Stomach (tissue), 9 donors: ENCODE measurements around the gene BFSP1. TPM values are rescaled to one million over a fixed set of nuclear protein-coding genes. Genes with fewer than 3 reads are reported as not detected.

Experiments
- DNase-seq, 2 donors: peaks; one replicate each; pipeline versions ENCODE4 v3.0.0 to v3.0.0-alpha.2; 2013 to 2019
- H3K27ac ChIP-seq, 5 donors: fragments of 200-600 bp in 4 of 5; sonication (generic) in 4 of 5; one replicate each; pipeline ENCODE4 v1.5.1; 2013 to 2019; ENCODE audit warnings: mild to moderate bottlenecking in 1 of 5, moderate library complexity in 1 of 5
- H3K27me3 ChIP-seq, 3 donors: fragments of 200-600 bp; sonication (generic); one replicate each; pipeline ENCODE4 v1.5.1; 2017 to 2019; ENCODE audit warnings: mixed run types in 1 of 3
- H3K36me3 ChIP-seq, 4 donors: fragments of 200-600 bp; sonication (generic); 1 replicate in 3 of 4; 2 replicates in 1 of 4; pipeline ENCODE4 v1.5.1; 2016 to 2019
- H3K4me1 ChIP-seq, 4 donors: fragments of 200-600 bp; sonication (generic); one replicate each; pipeline ENCODE4 v1.5.1; 2016 to 2019
- H3K4me3 ChIP-seq, 4 donors: fragments of 200-600 bp; sonication (generic) in 3 of 4; one replicate each; pipeline ENCODE4 v1.5.1; 2016 to 2019; ENCODE audit warnings: mild to moderate bottlenecking in 1 of 4
- H3K9me3 ChIP-seq, 4 donors: fragments of 200-600 bp; sonication (generic); one replicate each; pipeline ENCODE4 v1.5.1; 2016 to 2019
- CTCF ChIP-seq, 7 experiments: fragments of 450-650 bp in 4 of 7; fragments of 200-600 bp in 3 of 7; sonication (generic) in 3 of 7; IDR thresholded peaks; one replicate each; pipeline ENCODE4 v1.5.1; 2016 to 2019; ENCODE audit warnings: antibody characterized with exemption in 7 of 7, control low read depth in 2 of 7, mild to moderate bottlenecking in 1 of 7
- EP300 ChIP-seq: sonication (generic); formaldehyde crosslinking; IDR thresholded peaks from one replicate; pipeline ENCODE4 v1.6.1; 2017; ENCODE audit warnings: antibody characterized with exemption
- POLR2A ChIP-seq, 4 donors: fragments of 450-650 bp; IDR thresholded peaks; one replicate each; pipeline ENCODE4 v1.6.1; 2016; ENCODE audit warnings: antibody characterized with exemption in 4 of 4, control low read depth in 2 of 4, mild to moderate bottlenecking in 1 of 4, moderate library complexity in 1 of 4
- POLR2AphosphoS5 ChIP-seq, 3 donors: sonication (generic); formaldehyde crosslinking; IDR thresholded peaks; one replicate each; pipeline ENCODE4 v1.6.1; 2016; ENCODE audit warnings: antibody characterized with exemption in 3 of 3
- WGBS, 5 donors: extraction: QIAGEN DNeasy Blood & Tissue Kit in 3 of 5; methylation state at CpG; one replicate each; pipeline versions ENCODE4 v1.1.5 to v1.1.7; 2013 to 2018; 5-methylcytosine and 5-hydroxymethylcytosine counted together
- intact Hi-C: fragments of 100-400 bp; cut with DNase I; formaldehyde crosslinking; loops from one replicate; pipeline ENCODE4 v1.15.1; 2023; ENCODE audit warnings: low total_unique reads
- polyA plus RNA-seq, 3 donors: library from polyadenylated mRNA; stranded (reverse); fragments of 200-250 nt; gene quantifications; one replicate each; pipeline ENCODE4 v1.2.3, GENCODE V29; 2013
- total RNA-seq, 5 donors: library from RNA; depleted of rRNA; stranded (reverse); fragments of >200 nt; gene quantifications; one replicate each; pipeline versions ENCODE4 v1.1.0 to v1.2.3, GENCODE V29; 2014 to 2016
- donor health status: healthy with polysubstance abuse.
- donor health status: Bipolar disorder and iron deficiency.
- donor health status: healthy.

The BFSP1 gene
- total and polyA plus RNA-seq, 8 donors: 0.70 to 7.1 (median 1.7) TPM; not detected in 3

DNA sequence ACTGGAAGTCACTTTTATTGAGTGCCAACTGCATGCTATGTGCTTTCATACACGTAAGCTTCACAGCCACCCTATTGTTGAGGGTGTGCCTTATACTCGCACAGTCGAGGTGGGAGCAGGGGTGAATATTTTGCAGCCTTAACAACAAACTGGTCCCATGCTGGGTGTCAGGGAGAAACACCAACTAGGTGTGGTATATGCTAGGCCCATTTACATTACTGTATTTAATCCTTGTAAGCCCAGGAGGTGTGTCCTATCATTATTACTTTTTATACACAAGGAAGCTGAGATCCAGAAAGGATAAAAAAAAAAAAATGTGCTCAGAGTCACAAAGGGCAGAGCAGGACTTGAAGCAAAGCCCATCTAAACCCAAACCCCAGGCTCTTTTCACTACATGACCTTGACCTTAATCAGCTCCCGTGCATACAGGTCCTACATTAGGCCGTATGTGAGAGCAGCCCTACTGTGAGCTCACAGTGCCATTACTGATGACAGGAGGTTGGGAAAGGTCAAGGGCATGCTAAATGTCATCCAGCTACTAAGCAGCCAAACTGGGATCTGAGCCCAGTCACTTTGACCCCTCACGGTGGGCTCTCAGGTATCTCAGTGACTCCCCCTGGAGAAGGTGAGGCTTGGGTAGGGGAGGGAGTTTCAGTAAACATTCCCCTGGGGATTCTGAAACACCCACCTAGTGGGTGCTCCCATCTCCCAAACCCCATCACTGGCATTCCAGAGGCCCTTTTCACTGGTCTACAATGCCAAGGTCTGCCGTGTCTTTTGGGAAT is 61.7 kb downstream of the BFSP1 start:
- no peaks in the 10 kb centered on the region for H3K9me3 ChIP-seq
- intact Hi-C loops: no loop called here
- no peak for DNase-seq
- no peak overlapping the region for H3K27ac ChIP-seq
- H3K36me3 ChIP-seq: no peaks in the 10 kb centered on the region
- 78 to 90% (median 81%) methylated on average over 6 to 7 of the region's 7 CpGs for WGBS, 5 donors
- no peaks in the 10 kb centered on the region for H3K4me1 ChIP-seq
- H3K4me3 ChIP-seq: no peak overlapping the region
- TF ChIP-seq POLR2A (IDR thresholded peaks at IDR 0.05) (no peak), POLR2AphosphoS5 (IDR thresholded peaks at IDR 0.05) (no peak), CTCF (IDR thresholded peaks at IDR 0.05) (no peak), EP300 (no peak)
- H3K27me3 ChIP-seq: no peaks in the 10 kb centered on the region

DNA sequence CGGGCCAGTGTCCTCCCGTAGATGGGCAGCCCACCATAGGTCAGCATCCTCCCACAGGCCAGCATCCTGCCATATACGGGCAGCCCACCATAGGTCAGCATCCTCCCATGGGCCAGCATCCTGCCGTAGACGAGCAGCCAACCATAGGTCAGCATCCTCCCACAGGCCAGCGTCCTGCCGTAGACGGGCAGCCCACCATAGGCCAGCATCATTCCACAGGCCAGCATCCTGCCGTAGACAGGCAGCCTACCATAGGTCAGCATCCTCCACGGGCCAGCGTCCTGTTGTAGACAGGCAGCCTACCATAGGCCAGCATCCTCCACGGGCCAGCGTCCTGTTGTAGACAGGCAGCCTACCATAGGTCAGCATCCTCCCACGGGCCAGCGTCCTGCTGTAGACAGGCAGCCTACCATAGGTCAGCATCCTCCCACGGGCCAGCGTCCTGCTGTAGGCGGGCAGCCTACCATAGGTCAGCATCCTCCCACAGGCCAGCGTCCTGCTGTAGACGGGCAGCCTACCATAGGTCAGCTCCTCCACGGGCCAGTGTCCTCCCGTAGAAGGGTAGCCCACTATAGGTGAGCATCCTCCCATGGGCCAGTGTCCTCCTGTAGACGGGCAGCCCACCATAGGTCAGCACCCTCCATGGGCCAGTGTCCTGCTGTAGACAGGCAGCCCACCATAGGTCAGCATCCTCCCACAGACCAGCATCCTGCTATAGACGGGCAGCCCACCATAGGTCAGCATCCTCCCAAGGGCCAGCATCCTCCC is 62.9 kb downstream of the BFSP1 start:
- H3K4me1 ChIP-seq: no peaks in the 10 kb centered on the region
- intact Hi-C loops: no loop called here
- no peaks in the 10 kb centered on the region for H3K9me3 ChIP-seq
- no peak overlapping the region for H3K4me3 ChIP-seq
- H3K27me3 ChIP-seq: no peaks in the 10 kb centered on the region
- no peak overlapping the region for H3K27ac ChIP-seq
- H3K36me3 ChIP-seq: no peaks in the 10 kb centered on the region
- 76 to 92% (median 86%) methylated on average over 11 to 24 of the region's 24 CpGs for WGBS, 5 donors
- DNase-seq: no peak
- TF ChIP-seq POLR2AphosphoS5 (IDR thresholded peaks at IDR 0.05): no peak
- TF ChIP-seq CTCF (IDR thresholded peaks at IDR 0.05): no peak
- no peak for TF ChIP-seq EP300
- no peak for TF ChIP-seq POLR2A (IDR thresholded peaks at IDR 0.05)

GRCh38 chr20:17467120-17467655 is 64.0 kb downstream of the BFSP1 start:
- H3K36me3 ChIP-seq: no peaks in the 10 kb centered on the region
- TF ChIP-seq CTCF (IDR thresholded peaks at IDR 0.05) (no peak), EP300 (no peak), POLR2A (IDR thresholded peaks at IDR 0.05) (no peak), POLR2AphosphoS5 (IDR thresholded peaks at IDR 0.05) (no peak)
- H3K4me1 ChIP-seq: no peaks in the 10 kb centered on the region
- intact Hi-C loops: no loop called here
- H3K27me3 ChIP-seq: no peaks in the 10 kb centered on the region
- DNase-seq: no peak
- no peaks in the 10 kb centered on the region for H3K9me3 ChIP-seq
- H3K27ac ChIP-seq: no peak overlapping the region
- WGBS, 5 donors: 79 to 84% (median 82%) methylated on average over 4 of the region's 4 CpGs
- no peak overlapping the region for H3K4me3 ChIP-seq

DNA sequence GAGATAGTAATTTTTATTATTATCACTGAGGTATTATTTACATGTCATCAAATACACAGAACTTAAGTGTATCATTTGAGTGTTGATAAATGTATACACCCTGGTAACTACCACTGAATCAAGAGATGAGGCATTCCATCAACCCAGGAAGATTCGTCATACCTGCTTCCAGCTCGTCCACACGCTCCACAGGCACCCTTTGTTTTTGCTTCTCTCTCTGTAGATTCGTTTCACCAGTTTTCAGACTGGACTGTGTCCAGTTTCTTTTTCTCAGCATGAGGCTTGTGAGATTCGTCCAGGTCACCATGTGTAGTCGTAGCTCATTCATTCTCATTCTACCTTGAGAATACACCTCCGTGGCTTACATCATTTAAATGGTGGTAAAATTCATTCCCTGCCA is 64.5 kb downstream of the BFSP1 start:
- H3K4me1 ChIP-seq: no peaks in the 10 kb centered on the region
- no peak overlapping the region for H3K27ac ChIP-seq
- H3K27me3 ChIP-seq: no peaks in the 10 kb centered on the region
- H3K9me3 ChIP-seq: no peaks in the 10 kb centered on the region
- H3K4me3 ChIP-seq: no peak overlapping the region
- intact Hi-C loops: no loop called here
- DNase-seq: no peak
- TF ChIP-seq POLR2A (IDR thresholded peaks at IDR 0.05) (no peak), EP300 (no peak), POLR2AphosphoS5 (IDR thresholded peaks at IDR 0.05) (no peak), CTCF (IDR thresholded peaks at IDR 0.05) (no peak)
- WGBS, 5 donors: 80 to 87% (median 83%) methylated on average over 7 of the region's 7 CpGs
- no peaks in the 10 kb centered on the region for H3K36me3 ChIP-seq
